A549 treated with Mapracorat at 1 μM for 4 hours (cell line): Measurements from ENCODE around the gene MMP26. TPM values are rescaled to one million over a fixed set of nuclear protein-coding genes. Genes with fewer than 3 reads are reported as not detected.

ENCODE experiments used
- total RNA-seq: library from RNA; stranded (reverse); fragments of 200-300 nt; extraction: Qiagen RNA extraction; gene quantifications from 5 replicates; pipeline ENCODE4 v1.2.3, GENCODE V29; 2022

MMP26 gene
- total RNA-seq = not detected in 5 replicates

GRCh38 chr11:4704054-4704789, at the start of gene MMP26:
Gene MMP26 (plus strand): TSS chr11:4704784.

GRCh38 chr11:4697585-4697984, 7.0 kb upstream of the MMP26 start, which contains the start of gene OR51E2:
Gene OR51E2 (minus strand): TSS chr11:4697853. CDS start chr11:4682711, 15,142 bp downstream.

Other genes starting within 250 kb of the MMP26 start
- not detected in 5 replicates for gene OR52K1, start 222.1 kb upstream of the MMP26 start, total RNA-seq
- not detected in 5 replicates for gene OR52M1, start 159.6 kb upstream of the MMP26 start, total RNA-seq
- not detected in 5 replicates for gene OR52I2, start 123.0 kb upstream of the MMP26 start, total RNA-seq
- not detected in 5 replicates for gene OR52I1, start 110.7 kb upstream of the MMP26 start, total RNA-seq
- gene TRIM68, start 96.6 kb upstream of the MMP26 start, total RNA-seq = 8.1 to 10.4 TPM (median 9.9 TPM) in 5 replicates
- gene OR51D1, start 67.3 kb upstream of the MMP26 start, total RNA-seq = not detected in 5 replicates
- gene OR51E1, start 60.8 kb upstream of the MMP26 start, total RNA-seq = not detected in 5 replicates
- gene OR51E2, start 6.9 kb upstream of the MMP26 start, total RNA-seq = not detected in 5 replicates
- gene OR51F1, start 65.2 kb downstream of the MMP26 start, total RNA-seq = not detected in 5 replicates
- gene OR52R1, start 99.6 kb downstream of the MMP26 start, total RNA-seq = not detected in 5 replicates
- not detected in 5 replicates for gene OR51F2, start 116.5 kb downstream of the MMP26 start, total RNA-seq
- not detected in 5 replicates for gene OR51S1, start 144.4 kb downstream of the MMP26 start, total RNA-seq
- not detected in 5 replicates for gene OR51T1, start 177.1 kb downstream of the MMP26 start, total RNA-seq
- gene OR51A7, start 199.0 kb downstream of the MMP26 start, total RNA-seq = not detected in 5 replicates
- not detected in 5 replicates for gene OR51G2, start 214.6 kb downstream of the MMP26 start, total RNA-seq
- gene OR51G1, start 219.6 kb downstream of the MMP26 start, total RNA-seq = not detected in 5 replicates
- not detected in 5 replicates for gene OR51A4, start 242.8 kb downstream of the MMP26 start, total RNA-seq